Astrocyte (in vitro differentiated cells and primary cell): ENCODE results near the gene HOXC6. TPM values are rescaled to one million over a fixed set of nuclear protein-coding genes. Genes with fewer than 3 reads are reported as not detected.
A peak's percentile ranks its signal among the peaks of the same experiment; 100 is the strongest.

Source experiments
- DNase-seq: peaks from one replicate; pipeline ENCODE4 v3.0.0-alpha.2; 2010; ENCODE audit warnings: low read depth
- FAIRE-seq: peaks from 2 replicates; lab custom pipeline; 2011; peaks lifted over from hg19 to GRCh38; lab: Jason Lieb, UNC
- H2AFZ ChIP-seq: 2 replicates; pipeline ENCODE4 v1.6.0; 2012; ENCODE audit warnings: low read depth, low read length, inconsistent platforms
- H3K27ac ChIP-seq: 2 replicates; pipeline ENCODE4 v1.5.1; 2011; ENCODE audit warnings: low read depth, low read length, inconsistent platforms
- H3K27me3 ChIP-seq: 2 replicates; pipeline ENCODE4 v1.6.0; 2011; ENCODE audit warnings: low read length, inconsistent platforms; ENCODE audit not compliant: insufficient read depth
- H3K36me3 ChIP-seq: 2 replicates; pipeline ENCODE4 v1.5.1; 2011; ENCODE audit warnings: low read length, inconsistent platforms; ENCODE audit not compliant: insufficient read depth
- H3K4me1 ChIP-seq: 2 replicates; pipeline ENCODE4 v1.5.1; 2011; ENCODE audit warnings: low read length, inconsistent platforms; ENCODE audit not compliant: insufficient read depth
- H3K4me2 ChIP-seq: 2 replicates; pipeline ENCODE4 v1.6.0; 2012; ENCODE audit warnings: low read length, inconsistent platforms
- H3K4me3 ChIP-seq: 2 replicates; pipeline ENCODE4 v1.5.1; 2011; ENCODE audit warnings: low read depth, mild to moderate bottlenecking, low read length, inconsistent platforms; ENCODE audit not compliant: insufficient read depth
- H3K79me2 ChIP-seq: 2 replicates; pipeline ENCODE4 v1.6.0; 2012; ENCODE audit warnings: mild to moderate bottlenecking, low read length, inconsistent platforms; ENCODE audit not compliant: insufficient read depth
- H3K9ac ChIP-seq: 2 replicates; pipeline ENCODE4 v1.6.0; 2012; ENCODE audit warnings: mild to moderate bottlenecking, low read length, inconsistent platforms
- H3K9me3 ChIP-seq: 2 replicates; pipeline ENCODE4 v1.5.1; 2012; ENCODE audit warnings: low read depth, mild to moderate bottlenecking, low read length, inconsistent platforms; ENCODE audit not compliant: insufficient read depth
- H4K20me1 ChIP-seq: 2 replicates; pipeline ENCODE4 v1.6.0; 2012; ENCODE audit warnings: low read length, inconsistent platforms; ENCODE audit not compliant: insufficient read depth
- H3K27ac Mint-ChIP-seq: one replicate; pipeline ENCODE4 v1.8.0; 2021; ENCODE audit warnings: mild to moderate bottlenecking, mixed read lengths; ENCODE audit not compliant: unreplicated experiment
- H3K27me3 Mint-ChIP-seq: one replicate; pipeline ENCODE4 v1.8.0; 2021; ENCODE audit warnings: low read depth, mixed read lengths; ENCODE audit not compliant: unreplicated experiment
- H3K36me3 Mint-ChIP-seq: one replicate; pipeline ENCODE4 v1.8.0; 2021; ENCODE audit warnings: low read depth, mixed read lengths; ENCODE audit not compliant: unreplicated experiment
- H3K4me1 Mint-ChIP-seq: one replicate; pipeline ENCODE4 v1.8.0; 2021; ENCODE audit warnings: low read depth, mixed read lengths; ENCODE audit not compliant: unreplicated experiment
- H3K4me3 Mint-ChIP-seq: one replicate; pipeline ENCODE4 v1.8.0; 2021; ENCODE audit warnings: mild to moderate bottlenecking, moderate library complexity, mixed read lengths; ENCODE audit not compliant: unreplicated experiment
- H3K9me3 Mint-ChIP-seq: one replicate; pipeline ENCODE4 v1.8.0; 2021; ENCODE audit warnings: mild to moderate bottlenecking, mixed read lengths; ENCODE audit not compliant: unreplicated experiment
- EZH2 ChIP-seq: IDR thresholded peaks from 2 replicates; pipeline ENCODE4 v1.6.1; 2012; ENCODE audit warnings: mild to moderate bottlenecking, low read length, inconsistent platforms; ENCODE audit not compliant: insufficient read depth
- total RNA-seq: library from RNA; stranded (reverse); gene quantifications from 2 replicates; pipeline ENCODE4 v1.2.1, GENCODE V29; 2021
- TF ChIP-seq, protein P1 (sequence below): IDR thresholded peaks from 2 replicates; pipeline ENCODE4 v1.5.1; 2011; ENCODE audit warnings: low read depth, mild to moderate bottlenecking, inconsistent platforms, low read length, moderate library complexity; ENCODE audit not compliant: insufficient read depth

Gene HOXC6
- total RNA-seq, 1 donor from 2014 or later: not detected

DNA sequence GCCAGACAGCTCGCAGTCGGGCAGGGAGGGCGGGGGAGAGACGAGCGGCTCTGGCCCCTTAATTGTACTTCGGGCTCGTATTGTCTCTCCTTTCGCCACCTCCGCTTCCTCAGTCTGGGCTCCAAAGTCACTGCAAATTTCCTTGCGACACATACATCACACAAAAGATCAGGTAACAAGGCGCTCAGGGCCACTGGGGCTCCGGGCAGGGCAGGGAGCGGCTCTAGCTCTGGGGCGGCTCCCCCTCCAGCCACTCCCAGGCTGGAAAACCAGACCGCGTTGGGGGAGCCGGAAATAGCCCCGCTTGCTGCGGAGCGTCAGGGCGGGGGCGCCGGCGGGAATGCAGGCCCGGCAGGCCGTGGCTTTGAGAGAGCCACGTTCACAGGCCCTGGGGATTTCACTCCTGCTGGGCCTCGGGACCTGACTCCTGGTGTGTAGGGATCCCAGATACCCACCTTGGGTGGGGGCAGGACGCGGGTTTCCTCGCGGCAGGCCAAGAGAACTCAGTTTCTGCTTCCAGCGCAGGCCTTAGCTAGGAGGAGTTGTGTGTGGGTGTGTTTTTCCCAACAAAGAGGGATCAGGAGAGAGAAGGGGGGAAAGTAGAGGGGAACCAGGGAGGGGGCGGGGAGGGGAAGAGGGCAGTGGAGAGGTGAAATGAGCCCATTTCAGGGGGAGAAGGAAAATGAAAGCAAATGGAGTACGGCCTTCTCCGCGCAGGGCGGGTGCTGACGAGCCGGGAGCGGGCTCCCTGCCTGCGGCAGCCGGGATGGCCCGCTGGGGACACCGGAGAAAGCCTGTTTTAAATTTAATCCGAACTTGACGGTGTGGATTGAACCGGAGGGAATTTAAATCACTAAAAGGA lies 32.6 kb upstream of the HOXC6 start:
- TF ChIP-seq, protein P1, sequence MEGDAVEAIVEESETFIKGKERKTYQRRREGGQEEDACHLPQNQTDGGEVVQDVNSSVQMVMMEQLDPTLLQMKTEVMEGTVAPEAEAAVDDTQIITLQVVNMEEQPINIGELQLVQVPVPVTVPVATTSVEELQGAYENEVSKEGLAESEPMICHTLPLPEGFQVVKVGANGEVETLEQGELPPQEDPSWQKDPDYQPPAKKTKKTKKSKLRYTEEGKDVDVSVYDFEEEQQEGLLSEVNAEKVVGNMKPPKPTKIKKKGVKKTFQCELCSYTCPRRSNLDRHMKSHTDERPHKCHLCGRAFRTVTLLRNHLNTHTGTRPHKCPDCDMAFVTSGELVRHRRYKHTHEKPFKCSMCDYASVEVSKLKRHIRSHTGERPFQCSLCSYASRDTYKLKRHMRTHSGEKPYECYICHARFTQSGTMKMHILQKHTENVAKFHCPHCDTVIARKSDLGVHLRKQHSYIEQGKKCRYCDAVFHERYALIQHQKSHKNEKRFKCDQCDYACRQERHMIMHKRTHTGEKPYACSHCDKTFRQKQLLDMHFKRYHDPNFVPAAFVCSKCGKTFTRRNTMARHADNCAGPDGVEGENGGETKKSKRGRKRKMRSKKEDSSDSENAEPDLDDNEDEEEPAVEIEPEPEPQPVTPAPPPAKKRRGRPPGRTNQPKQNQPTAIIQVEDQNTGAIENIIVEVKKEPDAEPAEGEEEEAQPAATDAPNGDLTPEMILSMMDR: no peak
- peak; percentile 56 for TF ChIP-seq EZH2
- H3K9me3 ChIP-seq: peaks cover 10% of the 10 kb centered on the region
- H3K27ac Mint-ChIP-seq: no peak overlapping the region
- peak overlapping the region; percentile 24 for H3K4me3 ChIP-seq
- no peak overlapping the region for H3K4me3 Mint-ChIP-seq
- H3K36me3 ChIP-seq: no peaks in the 10 kb centered on the region
- no peaks in the 10 kb centered on the region for H3K36me3 Mint-ChIP-seq
- peaks cover 85% of the 10 kb centered on the region for H3K27me3 Mint-ChIP-seq
- H3K4me2 ChIP-seq: peak overlapping the region; percentile 78
- no peaks in the 10 kb centered on the region for H3K4me1 Mint-ChIP-seq
- H3K4me1 ChIP-seq: peaks cover 4% of the 10 kb centered on the region
- no peak overlapping the region for H3K27ac ChIP-seq
- H2AFZ ChIP-seq: peak overlapping the region; percentile 64
- DNase-seq (no peak), FAIRE-seq (no peak)
- H3K9me3 Mint-ChIP-seq: peaks cover 23% of the 10 kb centered on the region
- no peaks in the 10 kb centered on the region for H3K79me2 ChIP-seq
- H4K20me1 ChIP-seq: no peaks in the 10 kb centered on the region
- H3K9ac ChIP-seq: peak overlapping the region; percentile 20
- peaks cover 95% of the 10 kb centered on the region for H3K27me3 ChIP-seq

DNA sequence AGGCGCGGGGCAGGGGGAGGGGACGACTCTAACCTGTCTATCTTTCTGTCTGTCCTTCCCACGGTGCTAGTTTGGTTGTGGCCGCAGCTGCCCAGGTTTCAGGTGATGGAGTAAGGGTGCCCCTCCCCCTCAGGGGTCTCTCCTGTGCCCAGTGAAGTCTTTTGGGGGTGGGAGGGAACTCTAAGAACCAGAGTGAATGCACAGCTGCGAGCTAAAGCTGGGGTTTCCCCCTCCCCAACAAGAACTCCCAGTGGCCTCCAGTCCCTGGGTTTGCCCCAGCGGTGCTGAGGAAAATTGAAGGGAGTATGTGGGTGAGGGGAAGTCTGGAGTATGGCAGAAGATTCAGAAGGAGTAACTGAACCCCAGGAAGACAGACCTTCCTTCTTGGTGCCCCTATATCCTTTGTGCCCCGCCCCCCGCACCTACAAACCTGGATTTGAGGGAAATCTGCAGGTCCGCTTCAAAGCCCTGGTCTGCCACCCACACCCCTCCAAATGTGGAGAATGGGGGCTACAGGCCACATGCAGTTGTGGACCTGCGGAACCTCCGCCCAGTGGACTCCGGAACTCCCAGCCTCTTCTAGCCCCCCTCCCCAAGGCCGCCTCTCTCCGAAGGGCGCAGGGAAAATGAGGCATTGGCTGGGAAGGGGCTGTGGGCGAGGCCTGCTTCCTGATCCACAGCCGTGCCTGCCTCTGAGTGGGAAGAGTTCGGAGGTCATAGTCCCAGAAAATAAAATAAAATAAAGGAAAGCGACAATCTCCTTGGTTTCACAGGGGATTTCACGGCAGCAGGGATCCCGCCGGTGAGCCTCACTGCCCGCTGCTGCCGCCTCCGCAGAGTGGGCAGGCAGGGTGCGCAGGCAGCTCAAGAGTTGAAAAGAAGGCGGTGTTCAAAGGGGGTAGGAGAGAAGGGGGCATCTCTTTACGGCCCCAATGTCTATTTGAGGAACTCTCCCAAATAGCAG lies 31.7 kb upstream of the HOXC6 start:
- Mint-ChIP-seq H3K27me3 (peaks cover 84% of the 10 kb centered on the region), H3K4me3 (no peak overlapping the region), H3K27ac (no peak overlapping the region), H3K36me3 (no peaks in the 10 kb centered on the region), H3K9me3 (peaks cover 23% of the 10 kb centered on the region), H3K4me1 (no peaks in the 10 kb centered on the region)
- DNase-seq (no peak), FAIRE-seq (no peak)
- Histone ChIP-seq H3K4me2 (peak overlapping the region; percentile 78), H3K4me1 (peaks cover 4% of the 10 kb centered on the region), H3K9ac (no peak overlapping the region), H3K9me3 (peaks cover 10% of the 10 kb centered on the region), H3K4me3 (peak overlapping the region; percentile 24), H3K27ac (no peak overlapping the region), H4K20me1 (no peaks in the 10 kb centered on the region), H3K27me3 (peaks cover 95% of the 10 kb centered on the region), H3K36me3 (no peaks in the 10 kb centered on the region), H2AFZ (no peak overlapping the region), H3K79me2 (no peaks in the 10 kb centered on the region)
- no peak for TF ChIP-seq EZH2
- TF ChIP-seq, protein P1: no peak
